GM19463 (cell line): ENCODE data around the gene MAJIN.
A peak's percentile ranks its signal among the peaks of the same experiment; 100 is the strongest.
"Not testable (repeated sequence)": the region's sequence is repeated elsewhere in the genome, so short reads cannot be mapped to it uniquely, and the experiment has no call there.

ENCODE experiments used
- ATAC-seq: cut with Tn5 transposase; IDR thresholded peaks from one replicate; pipeline ENCODE4 v1.9.1; 2021; ENCODE audit warnings: mild to moderate bottlenecking, moderate library complexity; ENCODE audit not compliant: unreplicated experiment

MAJIN gene

DNA sequence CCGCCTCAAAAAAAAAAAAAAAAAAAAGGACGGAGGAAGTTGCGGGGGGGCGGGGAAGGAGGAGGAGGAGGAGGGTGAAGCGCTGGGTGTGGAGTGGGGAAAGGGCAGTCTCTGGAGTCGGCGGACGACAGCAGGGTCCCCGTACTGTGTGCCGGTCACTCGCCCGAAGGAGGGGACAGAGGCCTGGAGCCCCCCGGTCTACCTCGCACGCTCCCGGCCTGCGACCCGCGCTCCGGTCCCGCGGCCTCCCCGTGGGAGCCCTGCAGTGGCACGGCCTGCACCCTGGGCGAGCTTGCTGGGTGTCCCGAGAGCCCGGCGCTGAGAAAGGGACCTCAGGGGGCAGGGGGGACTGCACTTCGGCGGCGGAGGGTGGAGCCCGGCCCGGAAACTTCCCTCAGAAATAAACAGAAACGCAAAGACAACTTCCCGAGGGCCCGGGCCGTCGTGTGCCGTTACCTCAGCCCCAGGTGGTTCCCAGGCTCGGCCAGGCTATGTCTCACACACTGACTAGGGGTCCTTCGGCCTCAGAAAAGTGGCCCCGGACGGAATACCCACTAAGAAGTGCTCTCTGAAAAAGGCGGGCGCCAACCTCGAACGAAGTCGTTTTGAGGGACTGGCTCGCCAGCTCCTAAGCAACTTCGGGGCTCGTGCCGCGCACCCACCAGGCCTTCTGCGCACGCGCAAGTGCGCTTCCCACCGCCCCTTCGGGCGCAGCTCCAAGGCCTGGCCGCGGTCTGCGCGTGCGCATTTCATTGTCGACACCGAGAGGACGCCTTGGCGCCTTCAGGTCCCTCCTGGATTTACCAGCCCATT, at the start of gene MAJIN:
Gene MAJIN, minus strand, starts transcription at position 688 of the 813 bp plus-strand sequence. CDS start 12,703 bp downstream, outside the sequence.
- ATAC-seq: no peak

DNA sequence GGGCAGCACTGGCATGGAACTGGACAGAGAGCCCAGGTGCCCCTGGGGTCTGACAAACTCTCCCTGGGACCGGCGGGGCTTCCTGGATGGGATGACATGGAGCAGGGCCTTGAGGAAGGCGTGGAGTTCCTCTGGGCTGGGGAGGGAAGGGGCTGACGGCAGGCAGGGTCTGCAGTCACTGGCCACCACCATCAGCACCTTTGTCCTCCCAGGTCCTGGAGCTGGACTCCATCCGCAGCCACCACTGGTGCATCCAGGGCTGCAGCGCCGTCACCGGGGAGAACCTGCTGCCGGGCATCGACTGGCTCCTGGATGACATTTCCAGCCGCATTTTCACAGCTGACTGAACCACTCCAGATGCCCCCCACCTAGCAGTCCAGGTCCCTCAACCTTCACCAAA, 49.6 kb upstream of the MAJIN start:
- ATAC-seq: no peak

DNA sequence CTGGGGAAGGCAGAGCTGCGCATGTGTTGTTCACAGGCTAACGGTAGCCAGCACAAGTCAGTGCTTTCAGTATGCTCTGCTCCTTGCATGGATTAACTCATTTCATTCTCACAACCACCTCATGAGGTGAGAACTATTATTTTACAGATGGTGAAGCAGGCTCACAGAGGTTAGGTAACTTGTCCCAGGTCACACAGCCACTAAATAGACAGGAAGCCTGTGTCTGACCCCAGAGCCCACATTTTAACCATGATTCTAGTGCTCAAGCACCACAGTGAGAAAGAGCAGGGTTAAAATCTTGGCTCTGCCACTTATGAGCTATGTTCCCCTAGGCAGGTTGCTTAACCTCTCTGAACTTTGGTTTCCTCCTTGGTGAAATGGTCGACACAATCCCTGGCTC, 49.1 kb upstream of the MAJIN start:
- ATAC-seq: no peak

- ATAC-seq: no peak
Observed at GRCh38 chr11:65019824-65020223, 47.9 kb upstream of the MAJIN start.

DNA sequence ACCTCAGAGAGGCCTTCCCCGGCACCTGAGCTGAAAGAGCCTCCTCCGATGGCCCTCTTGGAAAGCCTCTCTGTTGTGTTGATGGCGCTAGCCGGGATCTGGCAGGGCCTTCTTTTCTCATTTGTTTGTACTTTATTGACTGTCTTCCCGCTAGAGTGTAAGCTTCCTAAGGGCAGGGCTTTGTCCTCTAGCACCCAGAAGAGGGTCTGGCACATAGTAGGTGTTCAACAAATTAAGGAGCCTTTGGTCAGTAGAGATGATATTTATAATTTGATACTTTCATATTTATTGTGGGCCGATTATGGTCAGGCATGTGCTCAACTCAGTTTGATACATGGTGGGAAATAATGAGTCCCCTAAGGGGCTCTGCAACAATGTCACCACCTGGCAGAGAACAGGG, 46.0 kb upstream of the MAJIN start:
- no peak for ATAC-seq

DNA sequence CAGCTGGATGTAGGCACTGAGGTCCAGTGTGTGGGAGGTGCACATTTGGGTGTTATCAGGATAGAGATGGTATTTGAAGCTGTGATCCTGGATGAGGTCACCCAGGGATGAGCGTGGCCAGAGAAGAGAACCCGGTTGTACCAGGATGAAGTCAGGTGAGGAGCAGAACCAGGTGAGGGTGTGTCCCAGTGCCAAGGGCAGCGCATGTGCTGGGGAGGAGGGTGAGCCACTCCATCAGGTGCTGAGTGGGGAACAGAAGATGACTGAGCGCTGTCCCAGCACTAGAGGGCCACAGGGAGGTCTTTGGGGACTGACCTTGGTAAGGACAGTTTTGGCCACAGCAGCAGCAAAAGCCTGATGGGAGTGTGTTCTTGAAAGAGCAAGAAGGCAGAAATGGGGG, 44.8 kb upstream of the MAJIN start:
- no peak for ATAC-seq

DNA sequence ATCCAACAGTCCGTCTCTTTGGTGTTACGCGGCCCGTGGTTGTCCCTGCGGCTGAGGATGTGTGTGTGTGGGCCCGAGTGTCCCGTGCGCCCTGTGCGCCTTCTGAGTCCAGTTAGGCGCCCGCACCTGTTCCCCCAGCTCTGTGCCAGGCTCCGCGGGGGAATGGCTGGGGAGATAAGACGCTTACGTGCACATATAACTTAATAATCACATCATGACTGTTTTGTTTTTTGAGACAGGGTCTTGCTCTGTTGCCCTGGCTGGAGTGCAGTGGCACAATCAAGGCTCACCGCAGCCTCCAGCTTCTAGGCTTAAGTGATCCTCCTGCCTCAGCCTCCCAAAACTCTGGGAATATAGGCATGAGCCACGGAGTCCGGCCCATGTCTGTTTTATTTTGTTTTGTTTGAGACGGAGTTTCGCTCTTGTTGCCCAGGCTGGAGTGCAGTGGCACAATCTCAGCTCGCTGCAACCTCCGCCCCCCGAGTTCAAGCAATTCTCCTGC, 42.9 kb upstream of the MAJIN start:
- ATAC-seq: no peak

- peak; percentile 82 for ATAC-seq
Observed at GRCh38 chr11:65013888-65014725, 42.2 kb upstream of the MAJIN start, which contains the start of gene ARL2. TSS of gene ARL2 (plus strand) at chr11:65014160. CDS start at chr11:65014208, 48 bp downstream.

- peak; percentile 64 for ATAC-seq
Observed at GRCh38 chr11:65013130-65013887, 41.4 kb upstream of the MAJIN start.

DNA sequence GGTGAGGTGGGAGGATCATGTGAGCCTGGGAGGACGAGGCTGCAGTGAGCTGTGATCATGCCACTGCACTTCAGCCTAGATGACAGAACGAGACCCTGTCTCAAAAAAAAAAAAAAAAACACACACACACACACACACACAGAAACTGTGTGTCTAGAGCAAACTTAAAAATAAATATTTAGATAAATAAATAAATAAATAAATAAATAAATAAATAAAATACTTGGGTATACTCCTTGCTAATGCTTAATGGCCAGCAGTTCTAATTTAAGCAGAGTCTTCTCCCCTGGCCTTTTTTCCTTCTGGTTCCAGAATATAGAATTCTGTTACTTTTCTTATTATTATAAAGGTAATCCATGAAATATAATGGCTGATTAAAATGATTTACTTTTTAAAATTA, 37.0 kb upstream of the MAJIN start:
- no peak for ATAC-seq

GRCh38 chr11:65008016-65008415, 36.1 kb upstream of the MAJIN start:
- ATAC-seq: no peak

DNA sequence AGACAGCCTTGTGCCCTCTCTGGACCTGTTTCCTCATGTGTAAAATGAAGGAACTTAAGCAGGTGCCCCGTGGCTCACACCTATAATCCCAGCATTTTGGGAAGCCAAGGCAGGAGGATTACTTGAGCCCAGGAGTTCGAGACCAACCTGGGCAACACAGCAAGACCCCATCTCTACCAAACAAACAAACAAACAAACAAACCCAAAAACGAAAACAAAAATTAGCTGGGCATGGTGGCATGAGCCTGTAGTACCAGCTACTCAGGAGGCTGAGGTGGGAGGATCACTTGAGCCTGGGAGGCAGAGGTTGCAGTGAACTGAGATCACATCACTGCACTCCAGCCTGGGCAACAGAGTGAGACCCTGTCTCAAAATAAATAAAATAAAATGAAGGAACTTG, 32.1 kb upstream of the MAJIN start:
- ATAC-seq: not testable (repeated sequence)

- ATAC-seq: no peak
Observed at GRCh38 chr11:65003282-65003681, 31.4 kb upstream of the MAJIN start.

- no peak for ATAC-seq
Observed at GRCh38 chr11:65002706-65003105, 30.8 kb upstream of the MAJIN start.

- ATAC-seq: no peak
Observed at GRCh38 chr11:64999478-64999877, 27.6 kb upstream of the MAJIN start.

DNA sequence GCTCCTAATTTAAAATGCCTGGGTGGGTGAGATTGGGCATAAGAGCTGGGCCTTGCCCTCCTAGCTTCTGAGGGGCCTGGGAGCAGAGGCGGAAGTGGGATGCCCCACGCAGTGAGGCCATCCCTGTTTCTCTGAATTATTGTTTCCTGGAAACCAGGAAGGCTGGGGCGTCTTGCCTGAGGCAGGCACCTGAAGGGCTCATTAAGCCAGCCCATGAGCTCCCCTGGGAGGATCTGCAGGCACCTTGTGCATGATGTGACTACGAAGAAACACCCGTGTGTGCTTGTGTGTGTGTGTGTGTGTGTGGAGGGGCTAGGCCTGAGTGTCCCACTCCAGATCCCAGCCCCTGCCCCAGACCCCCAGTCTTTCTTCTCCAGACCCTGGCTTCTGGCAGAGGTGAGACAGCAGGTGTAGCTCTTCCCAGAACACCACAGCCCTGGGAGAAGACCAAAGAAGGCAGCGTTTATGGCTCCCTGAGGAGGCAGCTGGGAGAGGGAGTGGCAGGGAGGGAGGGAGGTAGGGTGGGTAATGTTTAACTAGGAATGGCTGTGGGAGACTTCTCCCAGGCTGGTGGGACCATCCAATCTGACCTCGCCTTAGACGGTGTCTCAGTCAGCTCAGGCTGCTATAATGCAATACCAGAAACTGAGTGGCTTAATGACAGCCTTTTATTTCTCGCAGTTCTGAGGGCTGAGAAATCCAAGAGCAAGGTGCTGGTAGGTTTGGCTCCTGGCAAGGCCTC, 27.0 kb upstream of the MAJIN start:
- ATAC-seq: no peak

DNA sequence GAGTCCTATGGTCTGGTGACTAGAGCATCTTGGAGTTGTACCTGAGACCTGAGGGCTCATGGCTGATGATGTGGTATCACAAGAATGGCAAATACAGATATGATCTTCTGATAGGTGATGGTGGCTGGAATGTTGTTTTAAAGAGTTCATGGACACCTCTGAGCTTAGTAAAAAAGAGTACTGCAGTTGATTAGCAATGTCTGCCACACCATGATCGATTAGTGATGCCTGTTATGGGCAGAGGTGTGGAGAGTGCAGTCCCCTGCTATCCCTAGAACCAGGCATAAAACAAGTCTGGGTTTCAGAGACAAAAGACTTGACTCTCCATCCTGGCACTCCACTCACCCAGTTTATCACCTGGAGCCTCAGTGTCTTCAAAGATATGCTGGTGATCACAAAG, 26.2 kb upstream of the MAJIN start:
- ATAC-seq: no peak

- no peak for ATAC-seq
Observed at GRCh38 chr11:64996710-64997380, 24.9 kb upstream of the MAJIN start, which contains the start of gene BATF2. TSS of gene BATF2 (minus strand) at chr11:64996971. CDS start at chr11:64996914, 57 bp downstream.

GRCh38 chr11:64996327-64996709, 24.4 kb upstream of the MAJIN start:
- ATAC-seq: no peak

GRCh38 chr11:64994318-64994717, 22.4 kb upstream of the MAJIN start:
- no peak for ATAC-seq
